ENCODE measurements around the gene GRB7.

- TF ChIP-seq, protein P1, sequence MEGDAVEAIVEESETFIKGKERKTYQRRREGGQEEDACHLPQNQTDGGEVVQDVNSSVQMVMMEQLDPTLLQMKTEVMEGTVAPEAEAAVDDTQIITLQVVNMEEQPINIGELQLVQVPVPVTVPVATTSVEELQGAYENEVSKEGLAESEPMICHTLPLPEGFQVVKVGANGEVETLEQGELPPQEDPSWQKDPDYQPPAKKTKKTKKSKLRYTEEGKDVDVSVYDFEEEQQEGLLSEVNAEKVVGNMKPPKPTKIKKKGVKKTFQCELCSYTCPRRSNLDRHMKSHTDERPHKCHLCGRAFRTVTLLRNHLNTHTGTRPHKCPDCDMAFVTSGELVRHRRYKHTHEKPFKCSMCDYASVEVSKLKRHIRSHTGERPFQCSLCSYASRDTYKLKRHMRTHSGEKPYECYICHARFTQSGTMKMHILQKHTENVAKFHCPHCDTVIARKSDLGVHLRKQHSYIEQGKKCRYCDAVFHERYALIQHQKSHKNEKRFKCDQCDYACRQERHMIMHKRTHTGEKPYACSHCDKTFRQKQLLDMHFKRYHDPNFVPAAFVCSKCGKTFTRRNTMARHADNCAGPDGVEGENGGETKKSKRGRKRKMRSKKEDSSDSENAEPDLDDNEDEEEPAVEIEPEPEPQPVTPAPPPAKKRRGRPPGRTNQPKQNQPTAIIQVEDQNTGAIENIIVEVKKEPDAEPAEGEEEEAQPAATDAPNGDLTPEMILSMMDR (IDR thresholded peaks at IDR 0.05), result no peak
- no peak for TF ChIP-seq EZH2 (IDR thresholded peaks at IDR 0.05; ENCODE audit: borderline replicate concordance, insufficient read depth, low read depth, low read length, poor library complexity, severe bottlenecking)
Measured at GRCh38 chr17:39742856-39743436, 5.2 kb downstream of the GRB7 start.

All from B cell (primary cell).